Measurements from ENCODE around the gene RECQL5.

- TF ChIP-seq TAF1 (IDR thresholded peaks at IDR 0.05; ENCODE audit: low read depth, low read length): no peak
- no peak for TF ChIP-seq PAX5 (IDR thresholded peaks at IDR 0.05; ENCODE audit: insufficient read depth, low read length, severe bottlenecking)
- TF ChIP-seq POLR2A (IDR thresholded peaks at IDR 0.05; ENCODE audit: low read depth, low read length): no peak
These were observed 45.5 kb upstream of the RECQL5 start for GRCh38 chr17:75712446-75712845.

Measured in GM12891 (cell line).